Measurements from ENCODE around the gene SSNA1. TPM values are rescaled to one million over a fixed set of nuclear protein-coding genes. Genes with fewer than 3 reads are reported as not detected.

SSNA1 gene
- total RNA-seq, 1 donor from 2014 or later, result 71.9 TPM

GRCh38 chr9:137205126-137206069, 16.9 kb downstream of the SSNA1 start, which contains the start of the genes NDOR1 and TMEM203:
Gene NDOR1, plus strand, starts transcription at chr9:137205700. Its CDS starts 78 bp downstream, at chr9:137205778.
Gene TMEM203, minus strand, starts transcription at chr9:137205648. Its CDS starts 234 bp downstream, at chr9:137205414.
- peaks cover 26% of the 10 kb centered on the region for H3K36me3 Mint-ChIP-seq (ENCODE audit: low read depth)
- intact Hi-C loops (cut with micrococcal nuclease), result loop anchor here (1.0 kb wide), 3 partner anchors 17 to 36 kb away; partner anchors contain the start of genes ANAPC2, SSNA1 and TUBB4B
- ChIA-PET POLR2A (interaction anchor here (0.6 to 5.3 kb wide), 12 partner anchors 11 to 119 kb away, joined by 3 to 46 read pairs (median 4); partner anchors contain the start of genes MAN1B1, RNF208, RNF224 and SSNA1), CTCF (interaction anchor here (1.1 to 1.8 kb wide), 3 partner anchors 17 to 31 kb away, joined by 3 to 5 read pairs (median 4); partner anchors contain the start of genes ANAPC2, RNF224 and SSNA1)
- H3K4me1 Mint-ChIP-seq, result peaks cover 54% of the 10 kb centered on the region
- no peaks in the 10 kb centered on the region for H3K27me3 Mint-ChIP-seq
- no peak for TF ChIP-seq CTCF (IDR thresholded peaks at IDR 0.05)
- ATAC-seq (ENCODE audit: low read depth) (peak; percentile 41), DNase-seq (peak; percentile 96)
- H3K4me3 Mint-ChIP-seq, result peak within 1 kb of the TSS; percentile 92
- peak within 1 kb of the TSS; percentile 90 for H3K27ac Mint-ChIP-seq
- no peaks in the 10 kb centered on the region for H3K9me3 Mint-ChIP-seq

DNA sequence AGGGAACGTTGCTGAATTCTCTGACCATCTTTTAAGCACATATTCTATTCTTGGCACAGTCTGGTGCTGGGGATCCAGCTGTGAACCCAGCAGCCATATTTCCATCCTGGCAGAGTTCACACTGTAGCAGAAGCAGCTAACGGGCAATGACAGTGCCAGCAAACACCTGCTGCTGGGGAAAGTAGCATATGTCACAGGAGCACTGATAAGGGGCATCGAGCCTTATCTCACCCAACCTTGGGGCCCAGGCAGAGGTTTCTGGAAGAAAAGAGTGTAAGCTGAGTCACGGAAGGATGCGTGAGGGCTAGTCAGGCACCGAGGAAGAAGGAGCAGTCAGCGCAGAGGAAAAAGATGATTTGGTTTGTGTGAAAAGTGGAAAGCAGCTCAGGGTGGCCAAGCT, 18.1 kb downstream of the SSNA1 start:
- Mint-ChIP-seq H3K4me3 (peak overlapping the region; percentile 92), H3K9me3 (no peaks in the 10 kb centered on the region), H3K4me1 (peaks cover 45% of the 10 kb centered on the region), H3K27me3 (no peaks in the 10 kb centered on the region), H3K36me3 (ENCODE audit: low read depth) (peaks cover 26% of the 10 kb centered on the region), H3K27ac (peak overlapping the region; percentile 83)
- POLR2A ChIA-PET, result interaction anchor here (1.1 to 5.3 kb wide), 4 partner anchors 10 to 77 kb away, joined by 4 to 46 read pairs (median 8); partner anchors contain the start of genes ANAPC2, RNF208 and SSNA1
- intact Hi-C loops (cut with micrococcal nuclease), result no loop called here
- DNase-seq (no peak), ATAC-seq (ENCODE audit: low read depth) (no peak)
- TF ChIP-seq CTCF (IDR thresholded peaks at IDR 0.05), result no peak
- CTCF ChIA-PET, result no interaction called here

GRCh38 chr9:137211532-137211931, 23.1 kb downstream of the SSNA1 start:
- H3K27me3 Mint-ChIP-seq, result no peaks in the 10 kb centered on the region
- peaks cover 21% of the 10 kb centered on the region for H3K36me3 Mint-ChIP-seq (ENCODE audit: low read depth)
- H3K27ac Mint-ChIP-seq, result no peak overlapping the region
- H3K9me3 Mint-ChIP-seq, result no peaks in the 10 kb centered on the region
- TF ChIP-seq CTCF (IDR thresholded peaks at IDR 0.05), result no peak
- ChIA-PET POLR2A (interaction anchor here (0.5 to 1.1 kb wide), 3 partner anchors 12 to 419 kb away, joined by 3 to 9 read pairs (median 4); no protein-coding TSS in a partner anchor), CTCF (no interaction called here)
- no peak for ATAC-seq (ENCODE audit: low read depth)
- DNase-seq, result no peak
- intact Hi-C loops (cut with micrococcal nuclease), result no loop called here
- peaks cover 11% of the 10 kb centered on the region for H3K4me1 Mint-ChIP-seq
- no peak overlapping the region for H3K4me3 Mint-ChIP-seq

GRCh38 chr9:137212520-137212919, 24.0 kb downstream of the SSNA1 start:
- ChIA-PET CTCF (no interaction called here), POLR2A (interaction anchor here (1.1 kb wide), 1 partner anchor 11 kb away, joined by 9 read pairs; no protein-coding TSS in a partner anchor)
- no peaks in the 10 kb centered on the region for H3K9me3 Mint-ChIP-seq
- peaks cover 19% of the 10 kb centered on the region for H3K36me3 Mint-ChIP-seq (ENCODE audit: low read depth)
- no peak overlapping the region for H3K27ac Mint-ChIP-seq
- no peak overlapping the region for H3K4me3 Mint-ChIP-seq
- DNase-seq, result no peak
- intact Hi-C loops (cut with micrococcal nuclease), result no loop called here
- TF ChIP-seq CTCF (IDR thresholded peaks at IDR 0.05), result no peak
- H3K27me3 Mint-ChIP-seq, result no peaks in the 10 kb centered on the region
- peaks cover 1% of the 10 kb centered on the region for H3K4me1 Mint-ChIP-seq
- no peak for ATAC-seq (ENCODE audit: low read depth)

All from activated B cell treated with CpG ODN at 0.5 μM for 24 hours (primary cell).